GM12874 (cell line): ENCODE data around the gene BGLAP.

Experiments used
- CTCF ChIP-seq: IDR thresholded peaks from 2 replicates; pipeline ENCODE4 v1.5.1; 2011; ENCODE audit warnings: low read depth, mild to moderate bottlenecking, control low read depth, low read length, moderate library complexity; ENCODE audit not compliant: insufficient read depth

BGLAP gene

GRCh38 chr1:156259805-156260204 is 17.8 kb downstream of the BGLAP start:
- no peak for TF ChIP-seq CTCF

- no peak for TF ChIP-seq CTCF
Observed at GRCh38 chr1:156260896-156261295, 18.9 kb downstream of the BGLAP start.

GRCh38 chr1:156262461-156263287 is 20.7 kb downstream of the BGLAP start:
- TF ChIP-seq CTCF = no peak

GRCh38 chr1:156263288-156263655 is 21.3 kb downstream of the BGLAP start:
- TF ChIP-seq CTCF = no peak

- TF ChIP-seq CTCF = no peak
Observed at GRCh38 chr1:156266051-156266450, 24.1 kb downstream of the BGLAP start.

- no peak for TF ChIP-seq CTCF
Observed at GRCh38 chr1:156268336-156268735, 26.4 kb downstream of the BGLAP start.

- TF ChIP-seq CTCF = no peak
Observed at GRCh38 chr1:156270314-156270713, 28.3 kb downstream of the BGLAP start.
